ENCODE measurements around the gene SELENOO.

The SELENOO gene

DNA sequence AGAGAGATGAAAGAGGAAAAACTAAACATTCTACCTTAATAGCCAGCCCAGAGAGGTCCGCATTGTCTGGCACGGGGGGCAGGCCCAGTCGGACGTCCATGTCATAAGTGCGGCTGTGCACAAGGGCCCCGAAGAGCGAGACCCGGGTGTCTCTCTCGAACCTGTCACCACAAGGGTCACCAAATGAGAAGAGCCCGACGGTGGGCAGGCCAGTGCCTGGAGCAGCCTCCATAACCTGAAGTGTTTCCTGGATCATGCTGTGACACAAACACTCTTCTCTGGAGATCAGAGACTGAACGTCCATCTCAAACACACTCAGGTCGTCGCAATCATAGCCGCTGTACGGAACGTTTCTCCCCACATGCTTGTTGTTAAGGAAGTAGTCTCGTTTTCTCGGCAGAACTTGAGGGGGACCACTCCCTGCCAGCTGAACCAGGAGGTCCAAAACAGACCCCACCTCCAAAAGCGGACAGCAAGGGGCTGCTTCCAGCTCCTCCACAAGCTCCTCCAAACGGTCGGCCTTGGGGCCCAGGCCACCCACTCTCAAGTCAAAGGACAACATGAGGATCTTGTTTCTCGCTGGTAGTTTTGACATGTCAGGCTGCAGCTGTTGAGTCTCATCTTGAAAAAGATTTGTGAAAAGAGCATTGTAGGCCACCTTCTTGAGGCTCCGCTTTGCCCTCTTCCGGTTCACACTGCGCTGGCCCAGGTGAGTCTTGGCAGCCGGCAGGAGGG, 43.0 kb downstream of the SELENOO start:
- DNase-seq, result no peak

DNA sequence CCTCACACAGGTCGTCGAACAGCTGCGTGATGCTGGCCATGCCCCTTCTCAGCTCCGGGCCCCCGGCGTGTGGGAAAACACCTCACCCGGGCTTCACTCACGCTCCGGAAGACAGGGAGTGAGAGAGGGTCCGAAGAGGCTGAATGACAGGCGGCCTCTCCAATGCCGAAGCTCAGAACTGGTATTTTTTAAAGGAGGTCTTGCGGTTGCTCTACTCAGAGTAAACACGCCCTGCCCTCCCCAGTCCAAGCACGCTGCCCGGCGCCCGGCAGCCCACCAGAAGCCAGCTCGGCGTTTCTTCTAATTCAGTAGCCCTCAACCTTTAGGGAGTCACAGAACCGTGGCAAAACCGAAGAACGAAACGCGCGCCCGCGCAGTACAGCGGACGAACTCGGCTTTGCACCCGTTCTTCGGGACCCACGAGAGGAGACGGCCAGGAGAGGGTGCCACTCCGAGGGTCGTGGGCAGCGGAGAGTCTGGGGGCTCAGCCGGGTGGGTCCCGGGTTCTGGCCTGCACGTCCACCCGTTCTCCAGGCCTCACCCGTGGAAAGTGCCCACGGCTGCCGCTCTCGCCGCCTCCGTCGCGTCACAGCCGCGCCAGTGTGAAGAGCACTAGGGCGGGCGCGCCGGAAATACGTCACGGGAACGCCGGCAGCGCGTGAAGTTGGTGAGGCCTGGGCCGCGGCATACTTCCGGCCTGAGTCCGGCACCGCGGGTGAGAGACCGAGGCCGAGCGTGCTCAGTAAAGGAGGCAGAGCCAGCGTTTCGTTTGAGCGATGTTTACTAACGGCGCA, 43.8 kb downstream of the SELENOO start, which contains the start of gene TUBGCP6:
Gene TUBGCP6, minus strand, starts transcription at position 604 of the 794 bp plus-strand sequence. Its CDS starts 564 bp downstream, at position 40.
- DNase-seq, result peak; percentile 96

DNA sequence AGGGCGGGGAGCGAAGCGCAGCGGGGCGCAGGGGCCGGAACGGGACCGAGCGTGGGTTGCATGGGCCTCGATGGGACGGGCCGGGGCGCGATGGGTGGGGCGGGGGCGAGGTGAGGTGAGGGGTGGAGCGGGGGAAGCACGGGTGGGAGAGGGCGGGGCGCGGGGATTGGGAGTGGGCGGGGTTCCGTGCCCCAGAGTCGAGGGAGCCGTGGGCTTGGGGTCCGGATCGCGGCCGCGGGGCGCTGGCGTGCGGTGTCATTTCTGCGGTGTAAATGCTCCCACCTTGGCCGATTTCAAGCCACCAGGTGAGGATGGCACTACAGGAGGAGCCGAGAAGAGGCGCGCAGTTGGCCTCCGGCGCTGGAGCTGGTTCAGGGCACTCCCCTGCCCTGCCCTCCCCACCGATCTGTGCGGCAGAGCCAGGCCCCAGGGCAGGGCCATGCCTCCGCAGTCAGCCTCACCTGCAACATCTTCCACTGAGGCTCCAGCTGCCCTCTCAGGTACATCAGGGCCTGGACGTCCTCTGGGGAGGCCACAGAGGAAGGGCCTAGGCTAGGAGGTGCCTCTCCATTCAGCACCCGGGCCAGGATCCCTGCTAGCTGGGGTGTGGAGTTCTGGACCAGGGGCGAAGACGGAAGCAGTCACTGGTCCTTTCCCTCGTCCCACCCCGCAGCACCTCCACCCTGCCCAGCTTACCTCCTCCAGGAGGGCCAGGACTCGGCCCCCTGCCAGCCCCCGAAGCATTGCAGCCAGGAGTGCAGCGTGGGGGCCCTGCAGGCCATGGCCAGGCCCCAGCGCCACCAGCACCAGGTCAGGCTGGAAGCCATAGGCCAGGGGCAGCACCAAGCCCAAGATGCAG, 44.6 kb downstream of the SELENOO start:
- no peak for DNase-seq

DNA sequence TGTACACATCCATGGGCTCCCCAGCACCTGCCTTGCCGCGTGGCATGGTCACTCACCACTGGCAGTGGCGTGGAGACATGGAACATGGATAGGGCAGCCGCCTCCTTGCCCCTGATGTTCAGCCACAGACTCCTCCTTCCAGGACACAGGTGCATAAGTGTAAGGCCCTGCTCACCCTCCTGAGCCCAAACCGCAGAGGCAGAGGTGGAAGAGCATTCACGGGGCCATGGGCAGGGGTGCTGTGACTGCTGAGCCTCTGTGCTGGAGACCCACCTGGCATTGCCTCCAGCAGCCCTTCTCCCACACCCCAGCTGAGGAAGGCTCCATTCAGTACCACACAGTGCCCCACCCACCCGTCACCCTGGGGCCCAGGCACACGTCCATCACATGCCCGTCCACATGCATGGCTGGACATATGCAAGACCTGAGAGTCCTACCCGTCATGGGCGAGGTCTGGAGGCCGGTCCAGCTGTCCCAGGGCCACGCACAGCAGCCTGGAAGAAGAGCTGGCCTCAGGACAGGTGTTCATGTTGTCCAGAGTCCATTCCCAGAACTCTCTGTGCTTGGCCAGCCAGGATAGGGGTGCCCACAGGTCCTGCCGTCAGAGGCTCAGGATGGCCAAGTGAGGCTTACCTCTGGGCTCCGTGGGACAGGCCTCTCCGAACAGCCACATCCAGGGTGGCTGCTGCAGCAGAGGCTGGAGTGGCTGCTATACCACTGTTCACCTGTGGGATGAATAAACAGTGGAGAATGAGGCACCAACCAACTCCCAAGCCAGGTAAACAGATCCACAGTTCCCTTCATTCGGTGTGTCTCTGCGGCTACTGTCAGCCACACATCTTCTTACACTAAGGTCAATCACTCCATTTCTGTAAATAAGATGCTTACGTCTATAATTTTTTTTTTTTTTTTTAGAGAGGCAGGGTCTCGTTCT, 45.7 kb downstream of the SELENOO start:
- DNase-seq, result no peak

DNA sequence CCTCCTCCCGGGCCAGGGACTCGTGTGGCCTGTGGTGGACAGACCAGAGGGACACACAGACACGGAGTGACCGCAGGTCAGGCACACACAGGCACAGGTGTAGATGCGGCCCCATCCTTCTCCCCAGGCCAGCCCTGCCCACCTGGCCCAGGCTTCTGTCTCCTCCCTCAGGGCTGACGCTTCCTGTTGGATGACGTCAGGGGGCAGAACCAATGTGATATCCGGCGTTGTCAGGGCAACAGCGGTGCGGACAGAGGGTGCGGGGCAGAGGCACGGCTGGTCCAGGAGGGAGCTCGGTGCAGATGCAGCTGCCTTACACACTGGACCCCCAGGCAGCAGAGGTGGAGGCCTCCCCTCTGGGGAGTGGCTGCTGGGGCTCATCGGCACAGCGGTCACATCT, 46.9 kb downstream of the SELENOO start:
- no peak for DNase-seq

DNA sequence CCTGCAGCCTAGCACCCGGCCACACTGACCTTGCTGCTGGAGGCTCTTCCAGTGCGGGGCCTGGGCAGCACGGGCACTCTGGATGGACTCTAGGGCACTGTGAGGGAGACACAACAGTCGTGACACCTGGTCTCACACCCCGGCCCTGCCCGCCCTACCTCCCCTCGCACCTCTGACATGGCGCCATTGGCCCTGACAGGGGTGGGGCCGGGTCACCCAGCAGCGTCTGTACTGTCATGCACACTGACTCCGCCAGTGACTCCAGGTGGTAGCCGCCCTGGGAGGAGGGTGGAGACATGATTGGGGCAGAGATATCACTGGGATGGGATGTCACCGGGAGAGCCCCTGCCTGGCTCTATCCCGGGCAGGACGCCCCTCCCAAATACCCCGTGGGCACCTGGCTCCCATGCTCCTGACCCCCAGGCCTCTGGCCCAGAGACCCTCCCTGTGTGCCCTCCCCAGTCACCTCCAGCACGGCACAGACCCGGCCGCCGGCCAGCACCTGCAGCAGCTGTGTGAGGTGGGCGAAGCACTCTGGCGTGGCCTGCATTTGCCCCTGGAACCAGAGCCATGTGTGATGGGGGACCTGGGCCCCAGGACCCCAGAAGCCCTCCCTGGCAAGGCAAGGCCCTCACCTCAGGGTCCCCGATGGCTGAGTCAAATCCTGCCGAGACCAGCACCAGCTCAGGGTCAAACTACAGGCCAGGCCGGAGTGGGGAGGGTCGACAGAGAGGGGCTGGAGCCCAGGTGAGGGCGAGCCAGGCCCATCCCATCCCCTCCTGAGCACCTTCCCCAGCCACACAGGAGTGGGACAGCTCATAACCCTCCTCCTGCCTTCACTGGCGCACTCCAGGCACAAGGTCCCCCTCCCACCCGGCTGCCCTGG, 47.6 kb downstream of the SELENOO start:
- no peak for DNase-seq

DNA sequence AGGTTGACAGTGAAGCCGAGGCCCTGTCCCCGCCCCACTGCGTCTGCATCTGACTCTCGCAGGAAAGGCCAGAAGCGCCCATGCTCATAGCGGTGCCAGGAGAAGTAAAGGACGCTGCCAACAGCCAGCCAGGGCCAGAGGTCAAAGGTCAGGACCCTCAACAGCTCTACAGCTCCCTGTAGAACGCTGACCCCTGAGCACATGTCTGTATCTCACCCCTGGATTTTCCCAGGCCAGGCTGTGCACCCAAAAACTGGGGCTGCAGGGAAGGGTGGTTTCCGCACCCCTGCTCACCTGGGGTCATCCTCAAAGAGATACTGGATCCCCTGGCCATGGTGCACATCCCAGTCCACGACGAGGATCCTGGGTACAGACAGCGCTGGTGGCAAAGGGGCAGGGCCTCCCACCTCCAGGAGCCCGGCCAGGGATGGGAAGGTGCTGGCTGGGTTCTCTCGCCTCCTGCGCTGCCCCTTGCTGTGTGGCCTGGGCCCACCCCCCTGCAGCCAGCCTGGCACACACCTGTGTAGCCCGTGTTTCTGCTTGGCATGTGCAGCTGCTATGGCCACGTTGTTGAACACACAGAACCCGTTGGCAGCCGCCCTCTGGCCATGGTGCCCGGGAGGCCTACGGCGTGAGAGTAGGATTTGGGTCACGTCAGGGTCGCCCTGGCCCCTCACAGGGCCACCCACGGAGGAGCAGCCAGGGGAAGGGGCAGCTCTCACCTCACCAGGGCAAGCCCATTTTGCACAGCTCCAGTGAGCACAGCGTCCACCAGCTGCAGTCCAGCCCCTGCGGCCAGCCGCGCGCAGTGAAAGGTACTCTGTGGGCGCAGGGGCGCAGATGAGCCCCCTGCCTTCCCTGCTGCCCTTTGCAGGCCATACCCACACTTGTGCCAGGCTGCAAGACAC, 48.8 kb downstream of the SELENOO start:
- no peak for DNase-seq

DNA sequence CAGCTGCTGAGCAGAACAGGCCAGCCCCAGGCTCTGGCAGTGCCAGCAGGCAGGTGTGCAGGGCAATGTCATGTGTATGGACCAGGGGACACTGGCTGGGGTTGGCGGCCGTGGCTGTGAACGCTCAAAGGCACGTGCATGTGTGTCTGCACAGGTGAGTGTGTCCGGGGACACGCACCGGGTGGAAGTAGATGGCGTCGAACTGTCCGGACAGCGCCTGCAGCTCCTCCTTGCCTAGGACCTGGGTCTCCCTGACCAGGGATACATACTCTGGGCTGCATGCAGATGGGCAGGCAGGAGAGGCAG, 49.4 kb downstream of the SELENOO start:
- DNase-seq, result no peak

DNA sequence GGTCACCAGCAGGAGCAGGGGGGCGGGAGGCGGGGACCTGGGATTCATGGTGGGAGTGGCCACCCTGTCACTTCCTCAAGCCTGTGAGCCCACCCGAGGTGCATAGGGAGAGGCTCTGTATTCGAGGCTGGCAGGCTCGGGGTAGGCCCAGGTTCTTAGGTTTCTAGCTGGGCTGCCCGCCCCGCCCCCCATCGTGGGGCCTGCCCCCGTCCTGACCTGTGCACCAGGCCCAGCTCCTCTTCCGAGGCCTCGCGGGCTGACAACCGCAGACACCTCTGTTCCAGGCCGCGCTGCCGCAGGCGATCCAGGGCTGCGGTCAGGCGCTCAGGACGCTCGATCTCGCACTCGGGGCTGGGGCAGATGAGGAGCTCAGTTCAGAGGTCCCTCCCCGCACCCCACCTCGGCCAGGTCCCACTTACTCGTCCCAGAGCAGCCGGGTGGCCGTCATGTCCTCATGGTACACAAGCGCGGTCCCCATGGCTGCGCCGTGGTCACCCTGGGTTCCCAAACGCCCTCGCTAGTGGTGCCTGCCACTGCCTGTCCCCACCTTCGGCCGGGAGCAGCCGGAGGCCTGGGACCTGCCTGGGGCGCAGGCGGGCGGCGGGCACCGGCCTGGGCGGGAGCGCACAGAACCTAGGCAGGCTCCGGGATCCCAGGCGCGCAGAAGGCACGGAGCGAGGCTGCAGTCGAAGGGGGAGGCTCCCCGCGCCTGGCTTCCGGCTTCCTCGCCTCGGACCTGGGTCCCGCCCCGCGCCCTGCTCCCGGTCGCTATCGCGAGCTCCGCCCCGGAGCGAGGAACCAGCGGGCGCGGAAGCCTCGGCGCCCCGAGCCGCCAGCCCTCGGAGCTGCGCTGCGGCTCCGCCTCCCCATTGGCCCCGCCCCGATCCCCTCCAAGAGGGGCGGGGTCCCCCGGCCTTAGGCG, 50.0 kb downstream of the SELENOO start, which contains the start of gene HDAC10:
Gene HDAC10, minus strand, starts transcription at position 711 of the 922 bp plus-strand sequence. Its CDS starts 233 bp downstream, at position 478.
- DNase-seq, result peak; percentile 84

DNA sequence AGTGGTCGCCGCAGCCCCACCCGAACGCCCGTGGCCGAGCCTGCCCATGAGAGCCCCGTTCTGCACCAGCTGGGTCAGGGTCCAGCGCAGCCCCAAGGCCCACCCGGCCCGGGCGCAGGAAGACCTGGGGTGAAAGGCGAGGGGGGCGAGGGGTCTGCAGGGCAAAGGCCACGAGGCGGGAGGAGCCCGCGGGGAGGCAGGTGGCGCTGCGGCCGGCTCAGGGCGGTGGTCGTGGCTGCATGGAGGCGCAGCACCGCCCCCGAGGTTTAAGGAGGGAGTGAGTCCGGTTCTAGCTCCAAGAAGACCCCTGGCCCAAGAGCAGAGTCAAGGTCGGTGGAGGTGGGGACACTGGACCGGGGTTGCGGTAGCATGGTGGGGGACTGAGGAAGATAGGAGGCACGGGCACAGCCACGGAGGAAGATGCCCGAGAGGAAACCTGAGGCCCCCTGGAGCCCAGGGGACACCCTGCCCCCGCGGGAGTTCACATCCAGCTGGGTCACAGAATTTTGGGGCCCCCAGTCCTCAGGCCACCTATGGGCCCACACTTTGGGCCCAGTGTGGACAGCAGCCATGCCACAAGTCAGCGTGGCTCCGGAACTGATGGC, 50.8 kb downstream of the SELENOO start:
- no peak for DNase-seq

DNA sequence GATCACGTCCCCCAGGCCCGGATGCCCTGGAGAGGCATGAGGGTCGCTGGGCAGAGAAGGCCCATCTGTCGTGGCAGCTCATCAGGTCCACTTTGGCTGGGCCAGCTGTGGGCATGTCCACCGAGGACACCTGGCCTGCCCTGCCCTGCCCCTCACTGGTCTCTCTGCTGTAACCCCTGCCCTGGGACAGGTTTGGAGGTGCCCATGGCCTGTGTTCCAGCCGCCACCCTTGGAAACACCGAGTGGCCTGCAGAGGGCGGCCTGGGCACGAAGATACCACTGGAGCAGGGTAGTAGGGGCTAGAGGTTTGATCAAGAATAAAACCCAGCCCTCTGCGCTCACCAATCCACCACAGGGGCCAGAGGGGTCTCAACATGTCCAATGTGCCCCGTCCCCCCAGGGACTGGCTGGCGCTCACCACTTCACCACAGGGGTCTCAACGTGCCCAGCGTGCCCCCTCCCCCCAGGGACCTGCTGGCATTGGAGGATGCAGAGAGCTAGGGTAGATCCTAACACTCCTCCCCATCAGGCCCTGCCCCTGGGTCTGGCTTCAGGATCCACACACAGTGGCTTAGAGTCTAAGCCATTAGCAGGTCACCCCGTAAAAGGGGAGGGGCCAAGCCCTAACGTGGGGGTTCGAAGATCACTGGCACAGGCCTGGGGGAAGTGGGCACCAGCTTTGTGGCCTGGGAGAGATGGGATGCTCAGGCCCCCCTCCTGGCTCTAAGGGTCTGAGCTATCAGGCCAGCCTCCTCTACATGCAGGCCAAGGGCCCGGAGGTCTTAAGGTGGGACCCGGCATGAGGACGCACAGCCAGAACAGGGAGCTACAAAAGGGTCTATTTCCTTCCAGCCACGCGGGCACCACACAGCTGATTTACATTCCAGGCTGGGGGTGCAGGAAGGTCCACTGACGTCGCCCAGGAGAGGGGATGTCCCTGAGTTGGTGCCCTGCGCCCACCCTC, 51.6 kb downstream of the SELENOO start:
- DNase-seq, result no peak

DNA sequence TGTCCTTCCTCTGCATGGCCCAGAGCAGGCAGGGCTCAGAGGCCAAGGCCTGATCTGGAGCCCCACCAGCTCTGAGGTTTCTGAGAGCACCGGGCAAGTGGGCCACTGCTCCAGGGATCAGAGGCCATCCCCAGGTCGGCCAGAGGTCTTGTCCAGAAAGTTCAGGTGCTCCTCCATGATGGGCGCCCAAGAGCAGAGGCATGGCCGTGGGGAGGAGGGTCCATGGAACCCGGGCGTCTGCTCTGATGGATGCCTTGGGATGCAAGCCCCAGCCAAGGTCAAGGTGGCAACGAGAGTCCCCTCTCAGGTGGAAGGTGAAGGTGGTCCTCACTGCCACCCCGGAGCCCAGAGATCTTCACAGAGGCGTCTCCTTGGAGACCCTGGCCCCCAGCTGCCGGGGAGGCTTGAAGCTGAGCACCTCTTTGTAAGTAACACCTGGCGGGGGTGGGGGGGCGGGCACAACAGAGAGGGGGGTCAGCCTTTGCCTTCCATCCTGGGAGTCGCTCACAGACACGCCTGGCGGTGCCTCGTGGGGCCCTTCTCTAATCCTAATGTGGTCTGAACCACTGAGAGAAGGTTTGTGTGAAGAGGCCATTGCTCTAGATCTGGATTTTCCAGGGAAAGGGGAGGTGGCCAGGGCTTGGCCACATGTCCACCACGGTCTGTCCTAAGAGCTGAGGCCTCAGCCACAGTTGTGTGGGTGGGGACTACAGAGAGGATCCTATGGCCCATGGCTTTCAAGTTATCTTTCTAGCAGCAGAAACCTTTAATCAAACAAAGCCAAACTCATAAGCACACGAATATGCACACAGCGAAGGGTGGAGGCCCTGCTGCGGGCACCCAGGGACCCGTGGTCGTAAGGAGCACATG, 52.5 kb downstream of the SELENOO start:
- DNase-seq, result no peak

DNA sequence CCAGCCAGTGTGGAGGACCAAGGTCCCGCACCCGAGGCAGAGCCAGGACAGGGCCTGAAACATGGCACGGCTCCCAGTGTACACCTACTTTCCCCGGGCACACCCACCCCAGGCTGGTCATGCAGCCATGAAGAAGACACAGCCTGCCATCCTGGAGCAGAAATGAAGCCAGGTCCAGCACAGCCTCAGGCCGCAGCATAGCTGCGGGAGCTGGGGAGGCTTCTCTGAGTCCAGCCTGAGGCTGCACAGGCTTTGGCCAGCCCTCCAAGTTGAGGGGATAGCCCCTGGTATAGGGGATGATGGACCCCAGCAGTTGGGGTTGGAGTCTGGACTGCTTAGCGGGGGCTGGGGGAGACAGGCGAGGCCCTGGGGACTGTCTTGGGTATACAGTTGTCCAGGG, 53.1 kb downstream of the SELENOO start:
- DNase-seq, result no peak

DNA sequence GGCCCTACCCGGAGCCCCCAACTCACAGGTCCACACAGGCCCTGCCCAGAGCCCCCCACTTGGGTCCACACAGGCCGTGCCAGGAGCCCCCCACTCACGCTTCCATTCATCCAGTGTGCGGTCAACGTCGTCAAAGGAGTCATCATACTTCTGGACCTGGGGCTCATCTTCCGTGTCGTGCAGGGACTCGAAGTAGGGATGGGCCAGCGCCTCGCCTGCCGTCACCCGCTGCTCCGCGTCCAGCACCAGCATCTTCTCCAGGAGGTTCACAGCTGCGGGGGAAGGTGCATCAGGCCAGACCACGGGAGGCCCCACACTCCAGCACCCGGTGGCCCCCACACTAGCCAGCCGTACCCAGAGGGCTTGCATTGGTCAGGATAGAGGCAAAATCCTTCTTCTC, 54.3 kb downstream of the SELENOO start:
- DNase-seq, result no peak

DNA sequence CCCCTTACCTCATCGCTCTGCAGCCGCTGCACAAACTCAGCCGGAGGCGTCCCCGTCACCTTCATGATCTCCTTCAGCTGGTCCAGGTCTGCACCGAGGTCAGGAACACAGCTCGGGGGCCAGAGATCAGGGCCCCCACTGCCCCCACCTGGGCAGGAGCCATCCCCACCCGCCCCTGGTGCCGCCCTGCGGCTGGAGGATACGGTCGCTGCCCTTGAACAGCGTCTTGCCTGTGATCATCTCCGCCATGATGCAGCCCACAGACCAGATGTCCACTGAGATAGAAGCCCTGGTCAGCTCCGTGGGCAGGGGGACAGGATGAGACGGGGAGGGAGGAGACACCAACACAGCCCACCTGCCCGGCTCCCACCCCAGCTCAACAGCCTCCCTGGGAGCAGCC, 54.8 kb downstream of the SELENOO start:
- DNase-seq, result no peak

DNA sequence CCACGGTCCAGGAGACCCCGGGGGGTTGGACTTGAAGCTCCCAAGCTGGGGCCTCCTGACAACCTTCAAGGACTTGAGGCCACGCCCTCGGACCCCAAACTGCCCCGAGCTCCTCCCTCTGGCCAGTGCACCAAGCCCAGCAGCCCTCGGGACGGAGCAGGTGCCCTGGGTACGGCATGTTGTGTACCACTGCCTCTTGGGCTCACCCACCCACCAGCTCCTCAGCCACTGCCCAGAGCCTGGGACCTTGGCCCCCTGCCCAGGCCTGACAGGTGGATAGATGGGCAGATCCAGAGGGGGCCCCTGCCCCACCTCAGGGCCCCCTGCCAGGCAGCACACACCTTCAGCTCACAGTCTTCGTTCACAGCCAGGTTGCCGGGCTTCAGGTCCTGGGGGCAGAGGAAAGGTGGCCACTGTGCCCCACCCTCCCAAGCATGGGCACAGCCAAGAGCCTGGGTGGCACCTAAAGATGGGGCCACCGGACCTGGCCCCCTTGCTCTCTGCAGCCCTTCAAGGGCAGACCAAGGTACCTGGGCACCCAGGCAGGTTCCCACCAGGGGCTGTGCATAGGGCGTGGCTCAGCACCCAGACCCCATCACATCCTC, 55.5 kb downstream of the SELENOO start:
- DNase-seq, result no peak
